Activated T-helper 1 cell treated with anti-CD3 and anti-CD28 coated beads, Interleukin-12 subunit alpha, Interleukin-12 subunit beta, Interleukin-2, Interleukin-4 antibody, amounts not matched to agents 30 ng/mL and 10 ng/mL and 1 ng/mL, durations not matched to agents 14 hours and 24 hours and 36 hours (primary cell): ENCODE measurements around the gene NVL. TPM values are rescaled to one million over a fixed set of nuclear protein-coding genes. Genes with fewer than 3 reads are reported as not detected.

Experiments used
- DNase-seq: peaks from one replicate; pipeline ENCODE4 v3.0.0; 2021; ENCODE audit warnings: low spot score
- H3K27ac Mint-ChIP-seq: one replicate; pipeline ENCODE4 v1.8.0; 2021; ENCODE audit warnings: mild to moderate bottlenecking, mixed read lengths
- H3K27me3 Mint-ChIP-seq: one replicate; pipeline ENCODE4 v1.8.0; 2022; ENCODE audit warnings: mild to moderate bottlenecking, moderate library complexity, mixed read lengths; ENCODE audit not compliant: insufficient read depth
- H3K36me3 Mint-ChIP-seq: one replicate; pipeline ENCODE4 v1.8.0; 2021; ENCODE audit warnings: low read depth, mixed read lengths
- H3K4me1 Mint-ChIP-seq: one replicate; pipeline ENCODE4 v1.8.0; 2021; ENCODE audit warnings: low read depth, mixed read lengths
- H3K4me3 Mint-ChIP-seq: one replicate; pipeline ENCODE4 v1.8.0; 2021; ENCODE audit warnings: mild to moderate bottlenecking, moderate library complexity, mixed read lengths
- H3K9me3 Mint-ChIP-seq: one replicate; pipeline ENCODE4 v1.8.0; 2021; ENCODE audit warnings: mixed read lengths
- intact Hi-C: fragments of 100-400 bp; cut with micrococcal nuclease; formaldehyde crosslinking; loops from one replicate; pipeline ENCODE4 v1.15.1; 2024
- total RNA-seq: library from RNA; stranded (reverse); gene quantifications from 2 replicates; pipeline ENCODE4 v1.2.3, GENCODE V29; 2022

Gene NVL
- total RNA-seq, 1 donor from 2014 or later, result 47.6 TPM

- no peak overlapping the region for H3K27ac Mint-ChIP-seq
- intact Hi-C loops, result no loop called here
- peaks cover 6% of the 10 kb centered on the region for H3K4me1 Mint-ChIP-seq
- no peak for DNase-seq
- H3K27me3 Mint-ChIP-seq, result no peaks in the 10 kb centered on the region
- H3K4me3 Mint-ChIP-seq, result no peak overlapping the region
- peaks cover 35% of the 10 kb centered on the region for H3K36me3 Mint-ChIP-seq
- no peaks in the 10 kb centered on the region for H3K9me3 Mint-ChIP-seq
Measured at GRCh38 chr1:224298346-224299330, 31.3 kb downstream of the NVL start.

- no peak for DNase-seq
- intact Hi-C loops, result no loop called here
- Mint-ChIP-seq H3K36me3 (peaks cover 29% of the 10 kb centered on the region), H3K27me3 (no peaks in the 10 kb centered on the region), H3K27ac (no peak overlapping the region), H3K9me3 (no peaks in the 10 kb centered on the region), H3K4me3 (no peak overlapping the region), H3K4me1 (peaks cover 6% of the 10 kb centered on the region)
Measured at GRCh38 chr1:224294775-224295174, 35.2 kb downstream of the NVL start.

DNA sequence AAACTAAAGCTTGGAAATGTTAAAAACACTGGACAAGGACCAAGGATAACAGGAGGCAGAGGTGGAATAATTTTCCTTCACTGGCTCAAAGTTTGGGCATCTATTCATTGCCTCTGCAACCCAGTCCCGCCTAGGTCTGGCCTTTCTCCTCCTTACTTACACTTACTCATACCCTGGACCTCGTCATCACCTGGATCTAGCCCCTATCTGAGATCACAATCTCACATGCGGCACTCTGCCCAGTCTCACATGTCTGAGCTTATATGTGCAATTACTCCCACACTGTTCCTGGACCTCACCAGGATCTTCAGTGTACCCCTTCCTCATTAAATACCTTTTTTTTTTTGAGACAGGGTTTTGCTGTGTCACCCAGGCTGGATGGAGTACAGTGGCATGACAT is 37.6 kb downstream of the NVL start:
- no peaks in the 10 kb centered on the region for H3K27me3 Mint-ChIP-seq

GRCh38 chr1:224289396-224289795 is 40.6 kb downstream of the NVL start:
- Mint-ChIP-seq H3K4me1 (peaks cover under 1% of the 10 kb centered on the region), H3K4me3 (no peak overlapping the region), H3K27ac (peak overlapping the region; percentile 29), H3K9me3 (no peaks in the 10 kb centered on the region), H3K27me3 (no peaks in the 10 kb centered on the region), H3K36me3 (peaks cover 20% of the 10 kb centered on the region)
- intact Hi-C loops, result no loop called here
- no peak for DNase-seq

More for the DNA sequence above, 37.6 kb downstream of the NVL start:
- no peak for DNase-seq
- no peaks in the 10 kb centered on the region for H3K9me3 Mint-ChIP-seq
- no peak overlapping the region for H3K4me3 Mint-ChIP-seq
- intact Hi-C loops, result no loop called here
- H3K27ac Mint-ChIP-seq, result peak overlapping the region; percentile 31
- peaks cover 6% of the 10 kb centered on the region for H3K4me1 Mint-ChIP-seq
- peaks cover 23% of the 10 kb centered on the region for H3K36me3 Mint-ChIP-seq

DNA sequence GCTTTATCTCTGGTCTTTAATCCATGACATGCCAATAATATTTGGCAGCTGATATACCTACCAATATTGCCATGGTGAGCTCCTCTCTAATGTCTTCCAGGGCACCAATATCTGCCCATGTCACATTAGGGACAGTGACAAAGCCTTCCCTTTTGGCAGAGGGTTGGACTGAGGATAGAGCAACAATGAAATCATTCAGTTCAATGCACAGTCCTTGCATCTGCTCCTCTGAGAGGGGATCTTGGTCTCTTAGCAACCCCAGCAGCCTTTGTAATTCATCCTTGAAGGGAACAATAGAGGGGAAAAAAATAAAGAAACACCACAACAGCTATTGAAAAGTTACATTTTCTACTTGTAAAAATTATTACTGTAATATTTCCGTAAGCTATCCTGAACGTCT is 42.3 kb downstream of the NVL start:
- H3K4me3 Mint-ChIP-seq, result no peak overlapping the region
- H3K36me3 Mint-ChIP-seq, result peaks cover 17% of the 10 kb centered on the region
- no peak for DNase-seq
- no peak overlapping the region for H3K27ac Mint-ChIP-seq
- H3K4me1 Mint-ChIP-seq, result no peaks in the 10 kb centered on the region
- intact Hi-C loops, result no loop called here
- H3K9me3 Mint-ChIP-seq, result no peaks in the 10 kb centered on the region
- H3K27me3 Mint-ChIP-seq, result no peaks in the 10 kb centered on the region

DNA sequence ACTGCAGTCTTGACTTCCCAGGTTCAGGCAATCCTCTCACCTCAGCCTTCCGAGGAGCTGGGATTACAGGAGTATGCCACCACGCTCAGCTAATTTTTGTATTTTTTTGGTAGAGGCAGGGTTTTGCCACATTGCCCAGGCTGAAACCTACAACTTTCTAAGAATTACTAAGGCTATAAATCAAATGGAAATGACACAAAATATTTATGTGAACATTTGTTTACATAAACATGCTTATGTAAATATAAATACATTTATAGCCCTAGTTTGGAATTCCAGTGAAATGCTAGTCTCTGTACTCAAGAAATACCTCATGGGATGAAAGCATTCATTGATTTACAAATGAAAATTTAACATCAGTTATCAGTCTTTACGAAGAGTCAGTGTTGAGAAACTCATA is 47.8 kb downstream of the NVL start:
- H3K36me3 Mint-ChIP-seq, result peaks cover 22% of the 10 kb centered on the region
- H3K27ac Mint-ChIP-seq, result no peak overlapping the region
- H3K27me3 Mint-ChIP-seq, result no peaks in the 10 kb centered on the region
- no peak overlapping the region for H3K4me3 Mint-ChIP-seq
- H3K9me3 Mint-ChIP-seq, result no peaks in the 10 kb centered on the region
- DNase-seq, result no peak
- intact Hi-C loops, result no loop called here
- H3K4me1 Mint-ChIP-seq, result no peaks in the 10 kb centered on the region

GRCh38 chr1:224276771-224277487 is 53.0 kb downstream of the NVL start:
- no peaks in the 10 kb centered on the region for H3K9me3 Mint-ChIP-seq
- no peak for DNase-seq
- intact Hi-C loops, result no loop called here
- no peaks in the 10 kb centered on the region for H3K27me3 Mint-ChIP-seq
- no peak overlapping the region for H3K4me3 Mint-ChIP-seq
- H3K4me1 Mint-ChIP-seq, result no peaks in the 10 kb centered on the region
- H3K27ac Mint-ChIP-seq, result no peak overlapping the region
- H3K36me3 Mint-ChIP-seq, result peaks cover 24% of the 10 kb centered on the region

- no peak for DNase-seq
- Mint-ChIP-seq H3K36me3 (peaks cover 23% of the 10 kb centered on the region), H3K4me1 (no peaks in the 10 kb centered on the region), H3K4me3 (no peak overlapping the region), H3K27me3 (no peaks in the 10 kb centered on the region), H3K27ac (peak overlapping the region; percentile 29), H3K9me3 (no peaks in the 10 kb centered on the region)
- intact Hi-C loops, result no loop called here
Measured at GRCh38 chr1:224274970-224275626, 54.9 kb downstream of the NVL start.

DNA sequence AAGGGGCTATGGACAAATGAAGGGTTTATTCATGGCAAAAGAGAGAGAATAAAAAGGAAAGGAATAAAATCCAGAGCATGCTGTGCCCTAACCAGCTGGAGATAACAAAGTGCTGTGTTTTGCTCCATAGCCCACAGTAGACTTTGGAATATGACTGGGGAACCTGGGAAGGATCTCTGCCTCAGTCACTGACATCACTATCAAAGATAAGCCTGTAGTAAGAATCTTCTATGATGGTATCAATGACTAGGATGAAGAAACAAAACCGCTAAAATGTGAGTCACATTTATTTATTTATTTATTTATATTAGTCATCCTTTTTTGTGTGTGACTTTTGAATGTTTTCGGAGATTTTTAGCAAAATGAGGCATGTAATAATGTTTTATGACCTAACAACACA is 56.3 kb downstream of the NVL start:
- H3K4me1 Mint-ChIP-seq, result no peaks in the 10 kb centered on the region
- H3K36me3 Mint-ChIP-seq, result peaks cover 30% of the 10 kb centered on the region
- H3K4me3 Mint-ChIP-seq, result no peak overlapping the region
- no peaks in the 10 kb centered on the region for H3K27me3 Mint-ChIP-seq
- no peak overlapping the region for H3K27ac Mint-ChIP-seq
- no peak for DNase-seq
- no peaks in the 10 kb centered on the region for H3K9me3 Mint-ChIP-seq
- intact Hi-C loops, result no loop called here

GRCh38 chr1:224271106-224271505 is 58.9 kb downstream of the NVL start:
- DNase-seq, result no peak
- peaks cover 17% of the 10 kb centered on the region for H3K4me1 Mint-ChIP-seq
- intact Hi-C loops, result no loop called here
- H3K27me3 Mint-ChIP-seq, result no peaks in the 10 kb centered on the region
- peaks cover 29% of the 10 kb centered on the region for H3K36me3 Mint-ChIP-seq
- no peak overlapping the region for H3K4me3 Mint-ChIP-seq
- no peak overlapping the region for H3K27ac Mint-ChIP-seq
- no peaks in the 10 kb centered on the region for H3K9me3 Mint-ChIP-seq

DNA sequence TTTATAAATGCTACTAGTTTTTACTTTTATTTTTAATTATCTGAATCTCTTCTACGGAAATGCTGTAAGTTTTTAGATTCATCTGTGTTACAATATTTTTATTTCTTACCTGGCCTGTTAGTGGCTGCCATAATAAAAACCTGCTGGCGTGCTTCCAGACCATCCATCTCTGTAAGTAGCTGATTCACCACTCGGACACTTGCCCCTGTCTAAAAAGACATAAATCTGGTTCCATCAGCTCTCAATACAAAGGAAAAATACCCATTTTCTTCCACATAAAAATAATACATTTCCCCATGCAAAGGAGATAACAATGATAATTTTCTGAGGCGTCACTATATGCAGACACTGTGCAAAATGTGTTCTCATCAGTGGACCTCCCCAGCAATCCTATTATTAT is 62.0 kb downstream of the NVL start:
- H3K27ac Mint-ChIP-seq, result no peak overlapping the region
- peaks cover 26% of the 10 kb centered on the region for H3K4me1 Mint-ChIP-seq
- no peaks in the 10 kb centered on the region for H3K27me3 Mint-ChIP-seq
- no peak overlapping the region for H3K4me3 Mint-ChIP-seq
- no peaks in the 10 kb centered on the region for H3K9me3 Mint-ChIP-seq
- intact Hi-C loops, result loop anchor here (5.0 to 10.0 kb wide), 3 partner anchors 64 to 153 kb away; partner anchors contain the start of genes FBXO28 and NVL
- no peak for DNase-seq
- H3K36me3 Mint-ChIP-seq, result peaks cover 24% of the 10 kb centered on the region

DNA sequence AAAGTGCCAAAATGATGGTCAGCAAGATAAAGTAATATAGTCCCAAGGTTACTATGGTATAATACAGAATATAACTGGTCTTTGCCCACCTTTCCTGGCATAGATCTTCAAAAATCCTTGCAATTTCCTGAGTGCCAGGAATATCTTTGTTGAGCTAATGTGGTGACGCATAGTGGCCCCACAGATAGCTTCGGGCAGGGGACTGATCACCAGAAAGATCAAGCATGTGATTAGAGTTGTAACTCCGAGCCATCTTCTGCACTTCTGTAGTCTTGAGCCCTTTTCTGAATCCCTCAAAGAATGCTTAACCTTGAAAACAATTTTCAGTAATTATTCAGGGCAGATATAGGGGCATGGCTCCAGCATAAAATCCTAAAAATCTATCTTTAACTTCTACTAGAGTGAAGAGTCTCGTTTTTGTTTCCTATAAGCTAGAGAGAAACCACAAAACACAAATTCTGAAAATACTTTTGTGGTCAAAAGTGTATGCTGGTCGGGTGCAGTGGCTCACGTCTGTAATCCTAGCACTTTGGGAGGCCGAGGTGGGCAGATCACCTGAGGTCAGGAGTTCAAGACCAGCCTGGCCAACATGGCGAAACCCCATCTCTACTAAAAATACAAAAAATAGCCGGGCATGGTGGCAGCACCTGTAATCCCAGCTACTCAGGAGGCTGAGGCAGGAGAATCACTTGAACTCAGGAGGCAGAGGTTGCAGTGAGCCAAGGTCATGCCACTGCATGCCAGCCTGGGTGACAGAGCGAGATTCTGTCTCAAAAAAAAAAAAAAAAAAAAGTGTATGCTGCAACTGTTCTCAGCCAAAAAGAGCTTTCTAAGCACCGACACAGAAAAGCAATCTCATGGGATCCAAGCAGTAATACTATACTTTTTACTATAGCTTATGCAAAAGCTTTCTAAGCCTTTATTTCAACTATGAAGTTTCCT is 62.8 kb downstream of the NVL start:
- Mint-ChIP-seq H3K9me3 (no peaks in the 10 kb centered on the region), H3K27ac (peak overlapping the region; percentile 69), H3K36me3 (peaks cover 32% of the 10 kb centered on the region), H3K27me3 (no peaks in the 10 kb centered on the region), H3K4me3 (no peak overlapping the region), H3K4me1 (peaks cover 33% of the 10 kb centered on the region)
- intact Hi-C loops, result loop anchor here (5.0 to 10.0 kb wide), 3 partner anchors 65 to 152 kb away; partner anchors contain the start of genes FBXO28 and NVL
- no peak for DNase-seq
